Activated T-cell treated with anti-CD3 and anti-CD28 coated beads, Interleukin-2, amount 50 U/mL, for 24 hours (primary cell): ENCODE measurements around the gene PEX11A.
"Not testable (repeated sequence)": the region's sequence is repeated elsewhere in the genome, so short reads cannot be mapped to it uniquely, and the experiment has no call there.

Experiments
- DNase-seq: peaks from one replicate; pipeline ENCODE4 v3.0.0-alpha.2; 2020
- H3K27ac Mint-ChIP-seq: 2 replicates; pipeline ENCODE4 v1.8.0; 2020; ENCODE audit warnings: mild to moderate bottlenecking, mixed read lengths
- H3K27me3 Mint-ChIP-seq: 2 replicates; pipeline ENCODE4 v1.8.0; 2020; ENCODE audit warnings: mixed read lengths
- H3K36me3 Mint-ChIP-seq: 2 replicates; pipeline ENCODE4 v1.8.0; 2020; ENCODE audit warnings: low read depth, mixed read lengths
- H3K4me1 Mint-ChIP-seq: 2 replicates; pipeline ENCODE4 v1.8.0; 2020; ENCODE audit warnings: low read depth, mixed read lengths
- H3K4me3 Mint-ChIP-seq: 2 replicates; pipeline ENCODE4 v1.8.0; 2020; ENCODE audit warnings: mild to moderate bottlenecking, moderate library complexity, mixed read lengths
- H3K9me3 Mint-ChIP-seq: 2 replicates; pipeline ENCODE4 v1.8.0; 2020; ENCODE audit warnings: mixed read lengths

PEX11A gene

DNA sequence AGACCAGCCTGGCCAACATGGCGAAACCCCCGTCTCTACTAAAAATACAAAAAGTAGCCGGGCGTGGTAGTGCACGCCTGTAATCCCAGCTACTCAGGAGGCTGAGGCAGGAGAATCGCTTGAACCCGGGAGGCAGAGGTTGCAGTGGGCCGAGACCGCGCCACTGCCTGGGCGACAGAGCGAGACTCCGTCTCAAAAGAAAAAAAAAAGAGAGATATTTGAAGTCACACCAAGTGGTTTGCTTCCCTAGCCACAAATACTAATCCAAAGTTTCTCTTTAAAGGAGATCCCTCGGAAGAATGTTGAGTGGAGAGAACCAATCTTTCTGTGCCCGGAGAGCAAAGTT lies 651 bp downstream of the PEX11A start:
- Mint-ChIP-seq H3K4me1 (peaks cover 18% of the 10 kb centered on the region), H3K36me3 (peaks cover 13% of the 10 kb centered on the region), H3K27ac (peak overlapping the region; percentile 81), H3K4me3 (peak overlapping the region; percentile 88)
- not testable (repeated sequence) for H3K9me3 Mint-ChIP-seq, DNase-seq, H3K27me3 Mint-ChIP-seq

DNA sequence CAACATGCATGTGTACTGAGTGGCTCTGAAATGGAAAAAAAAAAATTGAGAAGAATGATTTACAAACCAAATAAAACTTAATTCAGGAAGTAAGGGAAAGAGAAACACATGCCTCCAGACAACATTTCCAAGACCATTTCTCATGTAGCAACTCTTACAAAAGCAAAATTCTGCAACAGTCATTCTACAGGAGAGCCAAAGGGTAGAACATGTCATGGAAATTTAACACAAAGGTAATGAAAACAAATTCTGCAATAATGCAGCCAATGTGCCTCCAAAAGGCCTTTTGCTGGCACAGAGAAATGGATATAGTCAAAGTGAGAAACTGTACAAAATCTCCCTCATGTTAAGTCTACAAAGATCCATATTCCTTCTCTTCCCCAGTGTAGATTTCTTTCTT lies 4.0 kb downstream of the PEX11A start:
- peaks cover 22% of the 10 kb centered on the region for H3K36me3 Mint-ChIP-seq
- no peak for DNase-seq
- H3K4me3 Mint-ChIP-seq = no peak overlapping the region
- peaks cover 16% of the 10 kb centered on the region for H3K4me1 Mint-ChIP-seq
- H3K27ac Mint-ChIP-seq = no peak overlapping the region
- no peaks in the 10 kb centered on the region for H3K27me3 Mint-ChIP-seq
- no peaks in the 10 kb centered on the region for H3K9me3 Mint-ChIP-seq

DNA sequence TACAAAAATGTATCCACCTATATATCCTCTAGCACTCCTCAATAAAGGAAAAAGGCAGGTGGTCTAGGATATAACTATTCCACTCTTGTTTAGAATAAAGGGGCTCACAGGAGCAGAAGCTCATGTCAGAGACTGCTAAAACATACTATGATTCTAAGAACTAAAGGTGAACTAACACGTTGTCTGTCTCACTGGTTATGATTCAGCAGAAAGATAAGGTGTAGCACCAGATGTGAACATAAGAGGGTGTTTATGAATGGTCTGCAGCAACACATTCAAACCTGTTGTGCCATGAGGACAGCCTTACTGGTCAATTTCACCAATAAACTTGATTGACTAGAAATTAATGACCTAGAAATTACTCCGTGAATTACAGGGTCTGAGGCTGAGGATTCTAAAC lies 4.6 kb downstream of the PEX11A start:
- H3K36me3 Mint-ChIP-seq = peaks cover 21% of the 10 kb centered on the region
- no peaks in the 10 kb centered on the region for H3K27me3 Mint-ChIP-seq
- H3K4me1 Mint-ChIP-seq = peaks cover 13% of the 10 kb centered on the region
- no peak for DNase-seq
- no peak overlapping the region for H3K27ac Mint-ChIP-seq
- H3K4me3 Mint-ChIP-seq = no peak overlapping the region
- H3K9me3 Mint-ChIP-seq = no peaks in the 10 kb centered on the region

DNA sequence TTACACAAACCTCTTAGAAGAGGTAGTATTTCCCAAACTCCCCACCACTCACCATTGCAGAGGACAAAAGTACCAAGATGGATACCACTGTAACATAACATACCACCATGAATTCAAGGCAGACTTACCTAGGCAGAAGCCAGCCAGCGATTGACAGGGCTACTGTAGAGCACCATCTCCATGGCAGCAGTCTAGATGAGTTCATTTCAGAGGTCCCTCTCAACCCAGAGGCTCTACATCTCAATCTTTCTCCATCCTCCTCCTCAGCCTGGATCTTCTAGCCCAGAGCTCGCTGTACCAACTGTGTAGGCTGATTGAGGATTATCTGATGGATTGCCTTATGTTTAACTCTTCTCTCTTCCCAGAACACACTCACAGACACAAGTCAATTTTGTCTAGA lies 9.4 kb downstream of the PEX11A start:
- Mint-ChIP-seq H3K27ac (no peak overlapping the region), H3K4me1 (no peaks in the 10 kb centered on the region), H3K4me3 (no peak overlapping the region), H3K36me3 (peaks cover 12% of the 10 kb centered on the region), H3K9me3 (no peaks in the 10 kb centered on the region), H3K27me3 (no peaks in the 10 kb centered on the region)
- no peak for DNase-seq

DNA sequence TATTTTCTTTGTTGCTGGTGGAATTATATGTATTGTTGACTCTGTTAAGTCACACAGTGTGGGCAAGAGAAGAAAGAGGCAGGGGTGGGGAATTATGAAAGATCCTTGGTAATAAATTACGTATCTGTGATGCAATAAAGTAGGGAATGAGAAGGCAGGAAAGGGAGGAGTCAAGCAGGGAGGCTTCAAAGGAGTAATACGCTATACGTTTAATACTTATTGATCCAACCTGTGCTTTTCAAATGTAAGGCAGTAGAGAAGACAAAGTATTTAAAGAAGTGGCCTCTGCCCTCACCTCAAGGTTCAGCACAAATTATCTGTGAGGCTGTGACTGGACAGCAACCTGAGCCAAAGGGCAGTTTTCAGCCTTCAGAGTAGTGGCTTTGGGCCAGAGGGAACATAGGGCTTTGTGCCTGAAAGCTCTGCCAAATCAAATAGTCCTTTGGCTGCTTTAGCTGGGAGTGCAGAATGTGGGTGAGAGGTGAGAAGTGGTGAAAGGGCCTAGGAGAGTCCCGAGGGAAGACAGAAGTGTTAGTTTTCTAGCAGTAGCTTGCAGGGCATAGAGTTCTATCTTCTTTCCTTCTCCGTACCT lies 10.2 kb downstream of the PEX11A start:
- no peak for DNase-seq
- Mint-ChIP-seq H3K4me1 (no peaks in the 10 kb centered on the region), H3K27ac (no peak overlapping the region), H3K36me3 (peaks cover 10% of the 10 kb centered on the region), H3K4me3 (no peak overlapping the region), H3K27me3 (no peaks in the 10 kb centered on the region), H3K9me3 (no peaks in the 10 kb centered on the region)

DNA sequence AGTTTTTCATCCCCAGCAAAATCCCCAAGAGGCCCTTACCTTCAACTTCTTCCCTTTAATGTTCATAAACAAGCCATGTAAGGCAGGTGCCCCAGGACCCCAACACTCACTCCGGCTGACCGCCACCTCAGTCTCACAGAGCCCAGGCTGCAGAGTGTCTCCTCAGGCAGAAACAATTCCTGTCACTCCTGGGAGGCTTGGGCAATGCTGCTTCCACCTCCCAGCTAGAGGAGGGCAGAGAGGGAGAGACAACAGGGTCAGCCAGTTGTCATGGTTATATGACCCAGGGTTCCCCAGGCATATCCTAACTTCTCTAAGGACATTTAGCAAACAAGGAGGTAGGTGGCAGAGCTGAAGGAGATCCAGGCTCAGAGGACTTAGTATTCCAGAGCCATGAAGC lies 11.3 kb downstream of the PEX11A start, which contains the start of gene PLIN1:
PLIN1 (minus strand) TSS at position 156 of the 400 bp plus-strand sequence. CDS start 1,878 bp downstream, outside the sequence.
- no peak within 1 kb of the TSS for H3K27ac Mint-ChIP-seq
- DNase-seq = no peak
- no peak within 1 kb of the TSS for H3K4me3 Mint-ChIP-seq
- H3K27me3 Mint-ChIP-seq = no peaks in the 10 kb centered on the region
- H3K9me3 Mint-ChIP-seq = no peaks in the 10 kb centered on the region
- H3K4me1 Mint-ChIP-seq = no peaks in the 10 kb centered on the region
- H3K36me3 Mint-ChIP-seq = peaks cover 7% of the 10 kb centered on the region

DNA sequence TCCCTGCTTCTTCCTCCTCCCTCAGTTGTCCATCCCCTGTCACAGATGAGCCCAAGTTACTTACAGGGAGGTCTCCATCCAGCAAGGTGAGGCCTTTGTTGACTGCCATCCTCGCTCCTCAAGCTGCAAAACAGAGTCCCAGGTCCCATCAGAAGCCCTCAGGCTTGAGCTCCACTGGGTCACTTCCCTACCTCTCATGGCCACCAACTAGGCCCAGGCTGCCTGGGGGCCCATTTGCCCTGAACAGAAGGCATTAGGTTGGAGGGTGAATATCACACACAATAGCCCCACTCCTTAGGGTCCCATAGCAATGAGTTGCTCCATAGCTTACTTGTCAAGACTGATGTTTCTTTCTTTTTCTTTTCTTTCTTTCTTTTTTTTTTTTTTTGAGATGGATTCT lies 13.2 kb downstream of the PEX11A start:
- no peaks in the 10 kb centered on the region for H3K9me3 Mint-ChIP-seq
- no peaks in the 10 kb centered on the region for H3K4me1 Mint-ChIP-seq
- H3K36me3 Mint-ChIP-seq = no peaks in the 10 kb centered on the region
- H3K27me3 Mint-ChIP-seq = no peaks in the 10 kb centered on the region
- no peak overlapping the region for H3K27ac Mint-ChIP-seq
- no peak overlapping the region for H3K4me3 Mint-ChIP-seq
- DNase-seq = no peak

DNA sequence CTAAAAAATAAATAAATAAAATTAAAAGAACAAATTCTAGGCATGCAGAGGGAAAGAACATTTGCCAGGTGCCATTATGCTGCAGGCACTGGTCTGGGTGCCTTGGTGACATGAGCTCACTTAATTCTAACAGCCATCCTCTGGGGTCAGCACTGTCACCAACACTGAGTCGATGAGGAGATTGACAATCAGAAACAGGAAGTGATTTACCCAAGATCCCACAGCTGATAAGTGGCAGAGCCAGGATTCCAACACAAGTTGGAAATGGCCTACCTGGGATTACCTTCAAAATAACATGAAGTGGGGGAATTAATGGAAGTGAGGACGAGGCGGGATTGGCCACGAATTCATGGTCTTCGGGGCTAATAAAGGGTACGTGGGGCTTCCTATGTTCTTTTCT lies 14.9 kb downstream of the PEX11A start:
- Mint-ChIP-seq H3K4me3 (no peak overlapping the region), H3K36me3 (no peaks in the 10 kb centered on the region), H3K27ac (no peak overlapping the region), H3K27me3 (no peaks in the 10 kb centered on the region), H3K9me3 (no peaks in the 10 kb centered on the region), H3K4me1 (no peaks in the 10 kb centered on the region)
- no peak for DNase-seq

DNA sequence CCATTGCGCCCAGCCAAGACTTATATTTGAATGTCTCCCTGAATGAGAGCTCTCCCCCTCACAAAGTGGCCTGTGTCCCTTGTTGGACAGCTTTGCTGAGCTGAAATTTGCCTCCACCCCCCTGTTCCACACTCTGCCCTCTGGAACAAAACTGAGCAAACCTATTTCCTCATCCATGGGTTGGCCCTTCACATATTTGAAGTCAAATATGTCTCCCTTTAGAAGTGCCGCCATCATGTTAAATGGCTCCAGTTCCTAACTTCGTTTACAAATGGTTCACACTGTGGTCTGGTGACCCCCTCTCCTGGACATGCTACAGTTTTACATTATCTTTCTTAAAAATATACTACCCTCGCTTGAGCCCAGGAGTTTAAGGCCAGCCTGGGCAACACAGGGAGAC lies 16.0 kb downstream of the PEX11A start:
- Mint-ChIP-seq H3K4me1 (no peaks in the 10 kb centered on the region), H3K9me3 (no peaks in the 10 kb centered on the region), H3K36me3 (no peaks in the 10 kb centered on the region), H3K27me3 (no peaks in the 10 kb centered on the region), H3K27ac (no peak overlapping the region), H3K4me3 (no peak overlapping the region)
- DNase-seq = no peak

DNA sequence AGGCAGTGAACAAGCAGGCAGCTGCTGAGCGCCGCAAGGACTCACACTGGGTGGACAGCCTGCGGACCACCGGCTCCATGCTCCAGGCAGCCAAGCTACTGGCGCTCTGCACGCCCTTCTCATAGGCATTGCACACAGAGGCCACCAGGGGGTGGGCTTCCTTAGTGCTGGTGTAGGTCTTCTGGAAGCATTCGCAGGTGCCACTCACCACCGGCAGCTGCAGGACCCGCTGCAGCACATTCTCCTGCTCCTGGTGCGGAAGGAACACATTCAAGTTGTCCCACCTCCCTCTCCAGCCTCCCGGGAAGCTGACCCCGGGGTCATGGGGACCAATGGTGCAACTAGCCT lies 17.4 kb downstream of the PEX11A start:
- H3K27me3 Mint-ChIP-seq = no peaks in the 10 kb centered on the region
- no peak for DNase-seq

DNA sequence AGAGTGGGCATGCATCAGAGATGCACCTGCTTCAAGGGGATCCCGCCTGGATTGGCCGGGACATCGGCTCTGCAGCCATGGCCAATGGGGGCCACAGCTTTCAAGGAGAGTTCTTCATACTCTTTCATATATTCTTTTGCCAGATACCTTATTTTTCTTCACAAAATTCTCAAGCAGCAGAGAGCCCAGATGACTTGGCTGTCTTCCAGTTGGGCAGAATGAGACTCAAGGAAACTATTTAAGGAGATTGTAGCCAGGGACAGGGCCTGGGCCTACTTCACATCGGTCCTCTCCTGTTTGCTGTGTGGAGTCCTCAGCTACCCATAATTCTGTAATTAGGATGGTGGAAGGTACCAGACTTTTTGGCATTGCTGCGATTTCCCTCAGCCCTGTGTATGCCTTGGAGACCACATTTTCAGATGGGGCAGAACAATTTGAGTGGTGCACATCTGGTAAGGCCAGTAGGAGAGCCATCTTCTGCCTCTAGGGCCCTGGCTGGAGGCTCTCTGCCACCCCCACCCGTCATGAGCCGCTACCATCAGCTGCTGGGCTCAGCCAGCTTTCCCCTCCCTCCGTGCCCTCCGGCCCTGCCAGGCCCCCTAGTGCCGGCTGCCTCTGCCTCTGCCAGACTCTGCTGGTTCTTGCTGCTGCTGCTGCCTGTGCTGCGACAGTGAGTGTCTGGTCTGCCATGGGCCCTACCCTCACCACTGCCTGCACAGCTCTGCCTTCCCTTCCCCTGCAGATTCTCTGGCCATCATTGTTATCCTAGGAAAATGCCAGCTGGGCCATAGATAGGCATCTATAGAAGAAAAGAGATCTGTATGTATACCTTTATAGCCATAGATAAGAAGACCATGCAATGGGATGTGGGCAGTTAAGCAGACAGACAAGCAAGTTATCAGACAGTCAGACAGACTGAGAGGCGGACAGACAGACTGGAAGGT lies 18.1 kb downstream of the PEX11A start:
- DNase-seq = no peak
- Mint-ChIP-seq H3K27me3 (no peaks in the 10 kb centered on the region), H3K36me3 (no peaks in the 10 kb centered on the region), H3K4me1 (no peaks in the 10 kb centered on the region), H3K4me3 (no peak overlapping the region), H3K27ac (no peak overlapping the region), H3K9me3 (no peaks in the 10 kb centered on the region)

More for the DNA sequence above, 17.4 kb downstream of the PEX11A start:
- Mint-ChIP-seq H3K4me3 (no peak overlapping the region), H3K9me3 (no peaks in the 10 kb centered on the region), H3K4me1 (no peaks in the 10 kb centered on the region), H3K36me3 (no peaks in the 10 kb centered on the region), H3K27ac (no peak overlapping the region)

DNA sequence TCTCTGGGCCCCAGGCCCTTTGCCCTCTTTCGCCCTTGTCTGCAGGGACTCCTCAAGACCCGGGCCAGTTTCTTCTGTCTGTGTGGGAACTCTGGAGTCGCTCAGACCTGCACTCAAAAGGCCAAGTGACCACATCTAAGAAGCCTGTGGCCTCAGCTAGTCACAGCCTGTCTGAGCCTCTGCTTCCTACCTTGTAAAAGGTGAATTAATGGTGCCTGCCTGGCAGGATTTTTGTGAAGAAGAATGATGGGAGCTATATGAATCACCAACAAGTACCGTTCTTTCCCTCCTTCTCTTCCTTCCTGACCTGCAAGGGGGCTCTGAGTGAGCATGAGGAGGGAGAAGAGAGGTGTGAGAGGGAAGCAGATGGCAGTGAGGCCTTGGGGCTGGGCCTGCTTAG lies 18.9 kb downstream of the PEX11A start:
- Mint-ChIP-seq H3K9me3 (no peaks in the 10 kb centered on the region), H3K27ac (no peak overlapping the region), H3K4me3 (no peak overlapping the region), H3K4me1 (no peaks in the 10 kb centered on the region), H3K27me3 (peaks cover 2% of the 10 kb centered on the region), H3K36me3 (no peaks in the 10 kb centered on the region)
- no peak for DNase-seq

DNA sequence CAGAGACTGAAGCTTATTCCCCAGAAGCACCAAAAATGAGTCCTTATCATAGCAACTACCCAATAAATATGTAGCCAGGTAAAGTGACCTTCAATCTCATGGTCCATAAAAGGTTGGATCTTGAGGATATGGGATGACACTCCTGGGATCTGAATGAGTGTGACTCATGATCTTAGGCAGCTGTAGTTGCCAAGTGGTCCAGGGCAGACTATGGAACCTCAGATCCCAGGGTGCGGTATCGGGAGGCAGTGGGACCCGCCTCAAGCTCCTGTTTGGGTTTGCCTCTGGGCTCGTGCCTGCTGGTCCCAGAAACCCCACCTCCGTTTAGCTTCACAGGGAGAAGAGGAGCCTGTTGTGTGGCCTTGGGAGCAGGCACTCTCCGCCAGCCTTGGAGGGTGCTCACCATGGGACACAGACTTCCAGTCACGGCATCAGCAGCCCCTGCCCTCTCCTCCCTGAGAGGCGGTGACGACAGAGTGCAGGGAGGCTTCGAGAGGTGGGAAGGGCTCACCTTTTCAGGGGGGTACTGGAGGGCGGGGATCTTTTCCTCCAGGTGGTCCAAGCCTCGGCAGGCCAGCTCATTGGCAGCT lies 19.5 kb downstream of the PEX11A start:
- H3K27me3 Mint-ChIP-seq = peaks cover 8% of the 10 kb centered on the region
- H3K4me1 Mint-ChIP-seq = no peaks in the 10 kb centered on the region
- DNase-seq = no peak
- H3K9me3 Mint-ChIP-seq = no peaks in the 10 kb centered on the region
- H3K4me3 Mint-ChIP-seq = no peak overlapping the region
- no peaks in the 10 kb centered on the region for H3K36me3 Mint-ChIP-seq
- no peak overlapping the region for H3K27ac Mint-ChIP-seq

DNA sequence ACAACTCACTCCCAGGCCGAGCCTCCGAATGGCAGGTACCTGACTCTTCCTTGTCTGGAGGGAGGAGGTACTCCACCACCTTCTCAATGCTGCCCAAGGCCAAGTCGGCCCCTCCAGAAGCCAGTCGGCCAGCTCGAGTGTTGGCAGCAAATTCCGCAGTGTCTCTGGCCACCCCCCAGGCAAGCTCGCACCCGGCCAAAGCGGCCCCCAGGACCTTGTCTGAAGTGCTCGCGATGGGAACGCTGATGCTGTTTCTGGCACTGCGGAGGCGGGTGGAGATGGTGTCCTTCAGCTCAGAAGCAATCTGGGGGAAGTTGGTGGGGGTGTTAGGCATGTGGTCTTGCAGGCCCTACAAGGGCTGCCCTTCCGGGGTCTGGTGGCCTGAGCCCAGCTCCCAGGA lies 20.6 kb downstream of the PEX11A start:
- no peaks in the 10 kb centered on the region for H3K36me3 Mint-ChIP-seq
- H3K4me3 Mint-ChIP-seq = no peak overlapping the region
- H3K27ac Mint-ChIP-seq = no peak overlapping the region
- H3K27me3 Mint-ChIP-seq = peaks cover 11% of the 10 kb centered on the region
- no peak for DNase-seq
- H3K4me1 Mint-ChIP-seq = peaks cover under 1% of the 10 kb centered on the region
- H3K9me3 Mint-ChIP-seq = no peaks in the 10 kb centered on the region

DNA sequence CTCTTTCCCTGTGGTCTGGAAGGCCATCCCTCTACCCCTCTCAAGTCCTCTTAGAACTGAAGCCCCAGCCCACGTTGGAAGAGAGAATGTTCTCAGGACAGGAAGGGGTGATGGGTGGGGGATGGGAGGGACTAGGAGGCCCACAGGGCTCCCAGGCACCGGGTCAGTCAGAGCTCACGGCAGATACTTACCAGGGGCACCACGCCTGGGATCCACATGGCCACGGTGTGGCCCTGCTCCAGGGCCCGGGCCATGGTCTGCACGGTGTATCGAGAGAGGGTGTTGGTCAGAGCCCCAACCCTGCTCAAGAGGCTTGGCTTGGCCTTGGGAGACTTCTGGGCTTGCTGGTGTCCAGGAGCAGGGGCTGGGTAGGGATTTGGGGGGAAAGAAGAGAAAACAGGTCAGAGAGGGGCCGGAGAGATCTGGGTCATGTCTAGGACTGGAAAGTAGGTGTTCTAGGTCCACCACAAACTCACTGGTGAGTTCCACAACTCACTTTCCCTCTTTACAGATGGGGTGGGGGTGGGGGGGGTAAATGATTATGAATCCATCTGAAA lies 21.2 kb downstream of the PEX11A start:
- Mint-ChIP-seq H3K27me3 (peaks cover 17% of the 10 kb centered on the region), H3K4me3 (no peak overlapping the region)

More for the DNA sequence above, 21.2 kb downstream of the PEX11A start:
- Mint-ChIP-seq H3K9me3 (no peaks in the 10 kb centered on the region), H3K27ac (no peak overlapping the region), H3K4me1 (peaks cover 1% of the 10 kb centered on the region), H3K36me3 (no peaks in the 10 kb centered on the region)
- no peak for DNase-seq
